ENCODE results near the gene ARSA. TPM values are rescaled to one million over a fixed set of nuclear protein-coding genes. Genes with fewer than 3 reads are reported as not detected.

ARSA gene
- total RNA-seq: 39.0 and 44.2 TPM in 2 replicates

DNA sequence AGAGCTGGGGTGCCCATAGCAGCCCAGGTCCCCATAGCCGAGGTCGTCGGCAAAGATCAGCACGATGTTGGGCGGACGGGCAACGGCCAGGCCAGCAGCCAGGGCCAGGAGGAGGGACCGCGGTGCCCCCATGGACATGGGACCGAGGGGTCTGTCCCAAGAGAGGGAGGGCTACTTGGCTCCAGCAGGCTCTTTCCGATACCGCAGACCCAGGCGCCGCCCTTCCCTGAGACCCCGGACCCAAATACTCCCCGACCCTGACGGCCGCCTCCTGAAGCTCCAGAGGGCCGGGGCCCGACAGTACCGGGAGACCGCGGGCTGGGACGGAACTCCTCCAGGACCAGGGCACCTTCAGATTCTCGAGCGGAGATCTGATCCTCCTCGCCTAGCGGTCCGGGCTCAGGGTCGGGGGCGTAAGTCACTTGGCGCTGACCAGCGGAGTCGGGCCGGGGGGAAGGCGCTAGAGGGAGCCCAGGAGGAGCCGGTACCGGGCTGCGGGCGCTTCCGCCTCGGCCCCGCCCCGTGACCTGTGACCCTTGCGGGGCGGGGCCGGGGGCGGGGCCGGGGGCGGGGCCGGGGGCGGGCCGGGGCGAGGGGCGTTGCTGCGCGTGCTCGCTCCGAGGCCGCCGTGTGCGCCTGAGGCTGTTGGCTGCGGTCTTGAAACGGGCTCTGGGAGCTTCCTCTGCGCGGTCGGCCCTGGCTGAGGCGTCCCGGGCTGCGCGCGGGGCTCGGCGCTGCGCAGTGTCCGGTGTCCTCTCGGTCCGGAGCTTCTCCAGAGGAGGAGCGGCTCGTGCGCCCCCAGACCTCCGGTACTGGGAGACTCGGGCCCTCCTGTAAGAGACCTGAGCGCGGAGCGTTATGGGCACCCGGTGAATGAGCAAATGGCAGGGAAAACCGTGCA is at the start of gene ARSA:
ARSA (minus strand) TSS at position 511 of the 901 bp plus-strand sequence; CDS start at position 138, 373 bp downstream.

DNA sequence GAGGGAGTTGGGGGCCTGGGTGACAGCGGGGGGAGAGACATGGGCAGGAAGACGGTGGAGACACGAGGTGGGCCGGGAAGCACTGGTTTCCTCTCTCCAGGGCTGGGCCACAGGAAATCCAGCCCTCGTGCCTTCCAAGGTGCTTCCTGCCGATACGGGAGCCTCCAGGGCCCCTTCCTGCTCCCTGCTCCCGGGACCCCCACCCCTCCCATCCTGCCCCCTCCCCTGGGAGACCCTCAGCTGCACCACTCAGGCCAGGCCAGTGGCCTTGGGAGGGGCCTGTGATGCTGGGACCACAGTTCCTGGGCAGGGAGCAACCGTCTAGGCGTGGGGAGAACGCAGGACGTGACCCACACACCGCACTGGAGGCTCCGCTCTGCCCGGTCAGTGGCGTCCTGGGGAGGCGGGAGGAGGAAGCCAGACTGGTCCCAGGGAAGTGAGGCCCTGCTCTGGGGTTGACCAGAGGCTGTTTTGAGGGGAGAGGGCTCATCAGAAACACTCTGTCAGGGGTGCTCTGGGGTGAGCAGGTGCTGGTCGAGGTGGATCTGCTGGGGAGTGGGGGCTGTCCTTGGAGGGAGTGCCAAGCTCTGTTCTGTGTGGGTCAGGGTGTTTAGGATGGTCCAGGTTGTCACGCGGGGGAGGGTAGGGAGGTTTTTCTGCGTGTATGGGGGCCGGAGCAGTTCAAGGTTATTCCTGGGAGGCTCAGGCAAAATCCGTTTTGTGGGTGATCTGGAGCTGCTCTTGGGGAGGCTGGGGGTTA is 44.7 kb upstream of the ARSA start, which contains the start of gene SHANK3:
SHANK3 (plus strand) TSS at position 353 of the 760 bp plus-strand sequence.

DNA sequence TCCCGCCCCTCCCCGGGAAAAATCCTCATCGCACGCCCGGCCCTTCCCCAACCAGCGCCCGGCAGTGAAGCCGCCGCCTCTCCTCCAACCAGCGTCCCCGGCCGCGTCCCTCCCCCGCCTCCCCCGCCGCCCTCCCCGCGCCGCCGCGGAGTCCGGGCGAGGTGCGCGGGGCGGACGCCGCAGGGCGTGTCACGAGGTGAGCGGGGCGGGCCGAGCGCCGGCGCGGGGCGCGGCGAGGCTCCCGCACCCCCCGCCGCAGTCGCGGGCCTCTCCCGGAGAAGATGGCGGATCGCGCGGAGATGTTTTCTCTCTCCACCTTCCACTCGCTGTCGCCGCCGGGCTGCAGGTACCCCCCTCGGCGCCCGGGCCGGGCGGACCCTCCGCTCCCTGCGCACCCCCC is 27.4 kb downstream of the ARSA start, which contains the start of gene MAPK8IP2:
MAPK8IP2 (plus strand) TSS at position 256 of the 400 bp plus-strand sequence; CDS start at position 282, 26 bp downstream.

DNA sequence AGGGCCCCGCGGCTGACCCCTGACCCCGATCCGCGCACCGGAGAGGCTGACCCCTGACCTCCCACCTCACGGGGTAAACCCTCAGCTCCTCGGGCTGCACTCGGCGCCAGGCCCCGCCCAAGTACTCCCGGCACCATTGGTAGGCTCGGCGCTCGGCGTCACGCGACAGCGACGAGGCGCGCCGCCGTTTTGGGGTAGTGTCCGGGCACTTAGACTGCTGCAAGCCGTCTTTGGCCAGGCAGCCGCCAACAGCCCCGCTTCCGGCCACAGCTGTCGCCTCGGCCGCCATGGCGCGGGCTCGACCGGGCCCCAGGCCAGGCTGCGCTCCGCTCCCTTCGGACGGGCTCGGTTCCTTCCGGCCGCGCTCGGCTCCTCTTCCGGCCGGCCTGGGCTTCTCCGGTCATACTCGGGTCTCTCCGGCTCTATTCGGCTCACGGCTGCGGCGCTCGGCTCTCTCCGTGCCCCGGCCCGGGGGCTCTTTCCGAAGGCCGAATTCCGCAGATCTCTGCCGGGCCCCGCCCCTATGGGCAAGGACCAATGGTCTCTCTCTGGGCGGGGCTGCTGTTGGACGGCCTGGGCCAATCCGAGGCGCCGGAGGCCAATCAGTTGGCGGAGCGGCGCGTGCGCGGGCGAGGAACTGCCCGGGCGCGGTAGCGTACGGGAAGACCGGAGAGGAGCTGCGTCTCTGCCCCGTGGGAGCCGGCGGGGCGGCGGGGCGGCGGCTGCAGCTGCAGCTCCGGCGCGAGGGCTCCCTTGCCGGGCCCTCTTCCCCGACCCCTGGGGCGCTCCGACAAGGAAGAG is 45.3 kb downstream of the ARSA start, which contains the start of gene CHKB:
CHKB (minus strand) TSS at position 357 of the 801 bp plus-strand sequence; CDS start at position 289, 68 bp downstream.

DNA sequence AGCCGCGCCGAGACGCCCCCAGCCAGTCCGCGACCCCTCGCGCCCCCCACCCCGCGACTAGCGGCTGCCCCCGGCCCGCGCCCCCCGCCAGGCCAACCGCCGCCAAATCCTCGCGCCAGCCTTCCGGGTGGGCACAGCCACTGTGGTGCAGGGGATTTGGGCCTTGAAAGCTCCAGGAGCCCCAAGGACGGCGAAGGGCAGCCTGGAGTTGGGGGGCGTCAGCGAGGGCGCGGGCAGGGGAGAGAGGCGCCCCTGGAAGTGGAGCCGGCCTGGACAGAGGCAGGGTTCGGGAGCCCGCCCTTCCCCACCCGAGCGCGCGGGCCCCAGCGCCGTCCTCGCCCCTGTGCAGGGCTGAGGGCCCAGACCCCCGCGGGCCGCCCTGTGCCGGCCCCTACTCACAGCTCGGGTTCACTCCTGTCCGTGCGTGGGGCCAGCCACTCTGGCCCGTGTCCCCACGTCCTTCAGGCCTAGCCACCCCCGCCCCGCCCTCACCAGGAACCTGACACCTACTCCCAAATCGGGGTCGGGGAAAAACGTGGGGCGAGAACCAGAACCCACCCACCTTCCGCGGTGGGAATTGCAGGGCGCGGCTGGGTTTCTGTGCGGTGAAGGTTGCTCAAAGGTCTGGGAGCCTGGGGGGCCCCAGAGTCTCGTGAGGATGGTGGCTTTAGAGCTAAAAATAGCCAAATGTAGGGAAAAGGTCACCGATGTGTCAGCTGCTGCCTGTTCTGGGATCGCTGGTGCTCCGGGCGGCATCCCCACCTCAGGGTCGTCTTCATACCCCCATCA is 49.8 kb downstream of the ARSA start, which contains the start of gene CPT1B:
CPT1B (minus strand) TSS at position 441 of the 789 bp plus-strand sequence. CDS start 512 bp downstream, outside the sequence.

Other genes starting within 250 kb of the ARSA start
- 62.7 and 82.7 TPM in 2 replicates for gene SBF1, start 153.1 kb downstream of the ARSA start, total RNA-seq
- 1.4 and 1.6 TPM in 2 replicates for gene ADM2, start 146.6 kb downstream of the ARSA start, total RNA-seq
- not detected in 2 replicates for gene MIOX, start 141.3 kb downstream of the ARSA start, total RNA-seq
- gene LMF2, start 120.5 kb downstream of the ARSA start, total RNA-seq: 46.5 and 55.9 TPM in 2 replicates
- gene NCAPH2, start 119.9 kb downstream of the ARSA start, total RNA-seq: 38.6 and 55.7 TPM in 2 replicates
- gene SCO2, start 102.6 kb downstream of the ARSA start, total RNA-seq: 1.8 TPM in 1 of 2 replicates, not detected in the other
- gene TYMP, start 98.1 kb downstream of the ARSA start, total RNA-seq: 41.4 and 51.3 TPM in 2 replicates
- not detected in 2 replicates for gene KLHDC7B, start 82.3 kb downstream of the ARSA start, total RNA-seq
- 1.1 TPM in 1 of 2 replicates, not detected in the other for gene SYCE3, start 65.2 kb downstream of the ARSA start, total RNA-seq
- 1.1 and 1.5 TPM in 2 replicates for gene CPT1B, start 49.7 kb downstream of the ARSA start, total RNA-seq
- 27.2 and 42.6 TPM in 2 replicates for gene CHKB, start 45.3 kb downstream of the ARSA start, total RNA-seq
- gene MAPK8IP2, start 27.4 kb downstream of the ARSA start, total RNA-seq: 0.35 and 0.65 TPM in 2 replicates
- 1.8 and 3.1 TPM in 2 replicates for gene SHANK3, start 44.7 kb upstream of the ARSA start, total RNA-seq
- not detected in 2 replicates for gene ACR, start 110.1 kb upstream of the ARSA start, total RNA-seq
- gene RABL2B, start 155.5 kb upstream of the ARSA start, total RNA-seq: 7.3 and 12.6 TPM in 2 replicates

Measured in airway epithelial cell (primary cell).